SK-N-DZ (cell line): Measurements from ENCODE around the gene MMP25.
"Not testable (repeated sequence)": the region's sequence is repeated elsewhere in the genome, so short reads cannot be mapped to it uniquely, and the experiment has no call there.

Source experiments
- DNase-seq: peaks from one replicate; pipeline ENCODE4 v3.0.0-alpha.2; 2015; ENCODE audit warnings: low spot score

Gene MMP25

GRCh38 chr16:3072148-3072547 lies 25.8 kb downstream of the MMP25 start:
- not testable (repeated sequence) for DNase-seq

- DNase-seq: not testable (repeated sequence)
Measured at GRCh38 chr16:3072576-3073263, 26.4 kb downstream of the MMP25 start.

DNA sequence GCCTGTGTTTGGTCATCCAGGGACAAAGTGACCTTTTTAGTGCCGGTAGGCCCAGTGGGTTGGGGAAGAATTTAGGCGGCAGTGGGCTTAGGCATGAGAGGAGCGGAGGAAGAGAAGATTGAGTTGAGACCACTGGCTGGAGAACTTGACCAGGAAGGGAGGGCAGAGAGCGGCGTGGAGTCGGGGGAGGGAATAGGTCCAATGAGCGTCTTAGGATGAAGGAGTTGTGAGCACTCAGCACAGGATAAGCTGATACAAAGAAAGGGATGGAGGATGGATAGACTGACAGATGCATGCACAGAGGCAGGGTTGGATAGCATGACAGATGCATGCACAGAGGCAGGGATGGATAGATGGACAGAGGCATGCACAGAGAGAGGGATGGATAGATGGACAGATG lies 27.1 kb downstream of the MMP25 start:
- no peak for DNase-seq

DNA sequence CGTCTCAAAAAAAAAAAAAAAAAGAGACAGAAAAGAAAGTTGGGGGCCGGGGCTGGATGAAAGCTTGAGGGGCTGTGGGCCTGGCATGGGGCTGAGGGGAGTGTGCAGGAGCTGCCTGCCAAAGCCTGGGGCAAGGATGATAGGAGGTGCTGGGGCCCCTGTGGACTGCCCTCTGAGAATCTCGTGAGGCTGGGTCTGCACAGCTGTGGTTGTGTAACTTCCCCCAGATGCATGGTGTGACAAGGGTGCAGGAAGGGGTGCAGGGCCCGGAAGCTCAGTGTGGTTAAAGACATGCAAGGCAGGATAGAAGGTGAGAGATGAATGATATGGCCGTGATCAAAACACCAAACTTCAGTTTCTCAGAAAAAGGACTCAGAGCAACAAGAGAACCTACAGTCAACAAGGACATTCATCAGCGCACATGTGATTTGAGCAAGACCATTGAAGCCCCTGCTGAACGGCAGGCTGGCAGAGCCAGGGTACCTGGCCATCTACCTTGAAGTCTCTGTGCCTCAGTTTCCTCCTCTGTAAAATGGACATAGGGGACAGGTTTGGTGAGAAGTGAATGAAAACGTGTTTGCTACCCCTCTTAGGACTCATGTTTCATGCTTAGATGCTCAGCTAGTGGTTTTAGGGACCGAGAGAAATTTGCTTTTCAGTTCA lies 28.6 kb downstream of the MMP25 start:
- no peak for DNase-seq

- DNase-seq: no peak
Measured at GRCh38 chr16:3075523-3075915, 29.2 kb downstream of the MMP25 start.

DNA sequence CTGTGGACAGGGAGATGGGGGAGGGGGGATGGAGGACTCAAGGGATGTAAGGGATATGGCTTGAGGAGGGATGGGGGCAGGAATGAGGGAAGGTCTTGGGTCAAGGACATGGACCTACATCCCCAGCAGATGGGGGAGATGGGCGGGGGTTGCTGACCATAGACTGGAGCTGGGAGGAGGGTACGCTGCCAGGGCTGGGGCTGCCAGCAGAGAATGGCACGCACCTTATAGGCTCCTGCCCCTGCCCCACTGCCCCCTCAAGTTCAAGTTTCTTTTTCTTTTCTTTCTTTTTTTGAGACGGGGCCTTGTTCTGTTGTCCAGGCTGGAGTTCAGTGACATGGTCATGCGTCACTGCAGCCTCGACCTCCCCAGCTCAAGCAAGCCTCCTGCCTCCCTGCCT lies 29.6 kb downstream of the MMP25 start:
- not testable (repeated sequence) for DNase-seq

- no peak for DNase-seq
Measured at GRCh38 chr16:3076577-3076976, 30.2 kb downstream of the MMP25 start.

GRCh38 chr16:3080024-3080423 lies 33.7 kb downstream of the MMP25 start:
- no peak for DNase-seq

DNA sequence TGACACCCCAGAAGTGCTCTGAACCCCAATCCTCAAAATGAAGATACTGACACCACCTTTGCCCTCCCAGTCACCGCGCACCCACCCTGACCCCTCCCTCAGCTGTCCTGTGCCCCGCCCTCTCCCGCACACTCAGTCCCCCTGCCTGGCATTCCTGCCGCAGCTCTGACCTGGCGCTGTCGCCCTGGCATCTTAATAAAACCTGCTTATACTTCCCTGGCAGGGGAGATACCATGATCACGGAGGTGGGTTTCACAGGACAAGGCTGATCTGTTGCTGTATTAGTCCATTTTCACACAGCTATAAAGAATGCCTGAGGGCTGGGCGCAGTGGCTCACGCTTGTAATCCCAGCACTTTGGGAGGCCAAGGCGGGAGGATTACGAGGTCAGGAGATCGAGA lies 35.6 kb downstream of the MMP25 start:
- DNase-seq: not testable (repeated sequence)

- not testable (repeated sequence) for DNase-seq
Measured at GRCh38 chr16:3083408-3083807, 37.0 kb downstream of the MMP25 start.

GRCh38 chr16:3084491-3084890 lies 38.1 kb downstream of the MMP25 start:
- no peak for DNase-seq

GRCh38 chr16:3084969-3085670 lies 38.8 kb downstream of the MMP25 start:
- DNase-seq: no peak

DNA sequence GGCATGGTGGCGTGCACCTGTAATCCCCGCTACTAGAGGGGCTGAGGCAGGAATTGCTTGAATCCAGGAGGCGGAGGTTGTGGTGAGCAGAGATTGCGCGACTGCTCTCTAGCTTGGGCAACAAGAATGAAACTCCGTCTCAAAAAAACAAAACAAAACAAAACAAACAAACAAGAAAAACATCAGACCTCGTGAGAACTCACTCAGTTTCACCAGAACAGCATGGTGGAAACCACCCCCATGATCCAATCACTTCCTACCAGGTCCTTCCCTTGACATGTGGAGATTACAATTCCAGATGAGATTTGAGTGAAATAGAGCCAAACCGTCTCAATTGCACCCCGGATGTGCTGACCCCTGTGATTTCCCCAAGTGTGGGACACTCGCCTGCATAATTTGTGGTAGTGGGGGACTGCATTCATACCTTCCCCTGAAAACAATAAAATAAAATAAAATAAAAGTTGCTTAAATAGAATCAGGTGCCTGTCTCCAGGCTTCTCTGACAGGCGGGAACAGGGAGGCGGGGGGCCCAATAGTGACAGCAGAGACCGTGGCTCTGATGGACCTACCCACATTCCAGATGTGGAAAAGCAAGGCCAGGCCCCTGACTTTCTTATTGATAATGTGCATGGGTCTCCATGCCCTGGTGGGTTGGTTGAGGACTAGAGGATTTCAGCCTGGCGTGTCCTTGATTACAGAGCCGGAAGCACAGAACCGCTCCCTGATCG lies 39.7 kb downstream of the MMP25 start:
- no peak for DNase-seq

DNA sequence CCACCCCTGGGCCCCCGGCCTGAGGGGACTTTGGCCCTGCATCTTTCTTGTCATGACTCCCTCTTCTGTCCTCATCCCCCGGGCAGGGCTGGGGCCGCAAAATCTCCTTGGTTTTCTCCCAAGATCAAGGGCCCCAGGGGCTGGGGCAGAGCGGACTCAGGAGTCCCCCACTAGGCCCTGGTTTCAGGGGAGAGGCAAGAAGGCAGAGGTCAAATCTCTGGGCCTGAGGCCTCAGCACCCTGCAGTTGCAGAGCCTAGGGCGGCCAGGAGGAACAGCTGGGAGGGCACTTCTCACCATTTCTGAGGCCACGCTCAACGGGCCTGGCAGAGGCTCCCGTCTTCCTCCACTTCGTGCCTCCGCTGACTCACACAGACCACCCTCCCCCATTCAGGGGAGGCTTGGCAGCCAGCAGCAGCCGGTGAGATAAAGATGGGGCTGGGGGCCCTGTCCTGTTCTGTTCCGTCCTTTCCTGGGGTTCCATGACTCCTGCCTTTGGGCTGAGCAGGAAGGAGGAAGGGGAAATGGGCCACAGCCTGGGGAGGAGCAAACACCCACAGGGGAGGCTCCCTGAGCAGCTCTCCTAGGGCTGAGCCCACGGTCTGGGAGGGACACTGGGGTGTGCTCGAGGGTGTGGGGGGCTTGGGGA lies 40.4 kb downstream of the MMP25 start:
- no peak for DNase-seq

DNA sequence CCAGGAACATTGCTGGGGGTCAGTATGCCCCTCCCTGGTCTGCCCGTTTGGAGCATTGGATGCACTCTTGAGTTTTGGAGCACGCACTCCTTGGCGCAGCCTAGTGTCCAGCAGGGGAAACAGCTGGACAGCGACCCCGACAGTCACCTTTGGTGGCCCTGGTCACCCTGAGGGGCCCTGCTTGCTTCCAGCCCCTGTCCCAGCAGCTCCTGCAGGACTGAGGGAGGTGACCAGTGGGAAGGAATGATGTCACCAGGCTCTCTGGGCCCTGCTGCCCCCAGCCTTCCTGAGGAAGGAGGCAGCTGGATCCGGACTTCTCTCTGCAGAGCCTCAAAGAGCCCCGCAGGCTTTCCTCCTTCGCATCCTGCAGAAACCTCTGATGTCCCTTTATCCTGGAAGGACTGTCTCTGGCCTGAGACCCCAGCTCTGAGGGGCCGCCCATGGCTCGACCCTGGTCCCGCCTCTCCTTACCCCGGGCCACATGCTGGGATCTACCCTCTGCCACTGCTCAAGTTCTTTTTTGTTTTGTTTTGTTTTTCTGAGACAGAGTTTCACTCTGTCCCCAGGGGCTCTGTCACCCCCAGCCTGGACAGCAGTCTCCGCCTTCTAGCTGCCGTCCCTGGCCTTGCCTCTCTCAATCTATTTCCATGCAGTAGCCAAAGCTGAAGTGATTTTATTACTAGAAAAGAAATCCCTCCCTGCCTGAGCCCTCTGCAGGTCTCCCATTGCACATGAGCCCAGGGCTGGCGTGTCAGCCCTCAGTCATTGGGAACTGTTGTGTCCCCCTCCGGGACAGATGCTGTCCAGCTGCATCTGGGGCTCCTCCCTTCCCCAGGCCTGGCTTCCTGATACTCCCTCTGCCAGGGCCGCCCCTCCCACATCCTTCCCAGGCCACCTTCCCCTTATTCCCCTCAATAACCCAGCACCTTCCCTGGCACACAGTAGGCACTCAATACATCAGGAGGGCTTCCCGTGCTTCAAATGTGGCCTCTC lies 41.2 kb downstream of the MMP25 start:
- no peak for DNase-seq

DNA sequence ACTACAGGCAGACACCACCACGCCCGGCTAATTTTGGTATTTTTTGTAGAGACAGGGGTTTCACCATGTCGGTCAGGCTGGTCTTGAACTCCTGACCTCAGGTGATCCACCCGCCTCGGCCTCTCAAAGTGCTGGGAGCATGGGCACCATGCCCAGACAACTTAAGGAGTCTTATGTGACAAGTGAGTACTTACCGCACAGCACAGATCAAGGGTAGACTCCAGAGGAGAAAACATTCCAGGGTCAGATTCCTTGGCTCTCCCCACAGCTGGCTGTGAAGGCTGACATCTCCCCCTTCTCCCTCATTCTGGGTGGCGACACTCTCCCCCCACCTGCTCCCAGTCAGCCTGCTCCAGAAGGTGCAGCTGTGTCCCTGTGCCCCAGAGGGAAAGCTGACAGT lies 42.1 kb downstream of the MMP25 start:
- DNase-seq: no peak

DNA sequence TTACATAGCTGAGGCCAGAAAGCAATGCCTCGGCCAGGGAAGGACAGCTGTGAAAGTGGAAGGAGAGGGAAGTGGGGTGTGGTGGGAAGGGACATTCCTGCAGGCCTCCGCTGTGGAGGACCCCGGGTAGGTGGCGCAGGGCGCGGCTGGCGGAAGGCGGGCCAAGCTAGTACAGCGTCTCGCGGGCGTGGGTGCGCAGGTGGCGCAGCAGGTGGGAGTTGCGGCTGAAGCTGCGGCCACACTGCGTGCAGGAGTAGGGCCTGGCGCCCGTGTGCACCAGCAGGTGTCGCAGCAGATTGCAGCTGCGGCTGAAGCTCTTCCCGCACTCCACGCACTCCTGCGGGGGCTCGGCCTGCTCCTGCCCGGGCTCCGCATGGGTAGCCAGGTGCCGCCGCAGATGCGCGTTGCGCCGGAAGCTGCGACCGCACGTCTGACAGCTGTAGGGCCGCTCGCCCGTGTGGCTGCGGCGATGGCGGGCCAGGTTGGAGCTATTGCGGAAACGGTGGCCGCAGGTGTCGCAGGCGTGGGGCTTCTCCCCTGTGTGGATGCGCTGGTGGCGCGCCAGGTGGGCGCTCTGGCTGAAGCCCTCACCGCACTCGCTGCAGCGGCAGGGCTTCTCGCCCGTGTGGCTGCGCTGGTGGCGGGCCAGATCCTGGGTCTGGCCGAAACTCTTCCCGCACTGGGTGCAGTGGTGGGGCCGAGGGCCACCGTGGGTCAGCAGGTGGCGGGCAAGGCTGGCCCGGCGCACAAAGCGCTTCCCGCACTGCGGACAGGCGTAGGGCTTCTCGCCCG lies 42.8 kb downstream of the MMP25 start:
- no peak for DNase-seq

DNA sequence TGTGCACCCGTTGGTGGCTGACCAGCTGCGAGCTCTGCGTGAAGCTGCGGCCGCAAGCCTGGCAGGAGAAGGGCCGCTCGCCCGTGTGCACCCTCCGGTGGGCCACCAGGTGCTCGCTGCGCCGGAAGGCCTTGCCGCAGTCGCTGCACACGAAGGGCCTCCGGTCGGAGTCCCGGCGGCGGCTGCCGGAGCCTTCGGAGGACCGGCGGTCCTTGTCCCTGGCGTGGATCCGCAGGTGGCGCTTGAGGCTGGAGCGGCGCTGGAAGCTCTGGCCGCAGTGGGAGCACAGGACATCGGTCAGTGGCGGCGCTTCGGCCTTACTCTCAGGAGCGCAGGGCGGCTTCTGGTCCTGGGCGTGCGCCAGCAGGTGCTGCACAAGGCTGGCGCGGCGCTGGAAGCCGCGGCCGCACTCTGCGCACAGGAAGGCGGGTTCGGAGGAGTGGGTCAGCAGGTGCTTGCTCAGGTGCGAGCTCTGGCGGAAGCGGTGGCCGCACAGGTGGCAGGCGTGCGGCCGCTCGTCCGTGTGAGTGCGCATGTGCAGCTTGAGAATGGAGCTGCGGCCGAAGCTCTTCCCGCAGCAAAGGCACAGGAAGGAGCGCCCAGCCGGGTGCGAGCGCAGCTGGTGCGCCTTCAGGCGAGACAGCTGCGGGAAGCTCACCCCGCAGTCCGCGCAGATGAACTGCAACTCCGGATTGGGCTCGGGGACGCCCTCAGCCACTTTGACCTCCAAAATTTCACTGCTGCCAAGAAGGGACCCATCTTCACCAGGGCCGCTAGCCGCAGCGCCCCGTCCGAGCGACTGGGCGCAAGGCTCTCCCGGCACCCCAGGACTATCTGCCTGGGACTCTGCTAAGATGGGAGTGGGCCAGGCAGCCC lies 43.6 kb downstream of the MMP25 start:
- no peak for DNase-seq

DNA sequence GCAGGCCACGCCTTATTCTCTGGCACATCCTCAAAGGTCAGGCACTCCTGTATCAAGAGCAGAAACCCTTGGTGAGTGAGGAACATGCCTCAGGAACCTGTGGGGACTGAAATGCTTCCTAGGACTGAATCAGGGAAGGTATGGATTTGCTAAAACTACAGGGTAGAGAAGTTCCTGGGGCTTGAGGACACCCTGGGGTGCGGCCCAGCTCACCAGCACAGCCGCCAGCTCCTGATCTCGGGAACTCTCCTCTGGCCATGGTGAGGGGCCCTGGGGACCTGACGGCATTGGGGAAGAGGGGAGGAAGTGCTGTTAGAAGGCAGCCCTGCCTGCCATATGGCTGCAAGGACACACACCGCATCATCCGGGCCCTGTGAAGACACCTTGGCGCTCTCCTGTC lies 45.2 kb downstream of the MMP25 start:
- DNase-seq: no peak
